HG03469 (cell line): ENCODE results near the gene C1R.

Experiments used
- ATAC-seq: cut with Tn5 transposase; IDR thresholded peaks from one replicate; pipeline ENCODE4 v1.9.1; 2021; ENCODE audit warnings: mild to moderate bottlenecking, moderate library complexity, moderate number of reproducible peaks; ENCODE audit not compliant: unreplicated experiment

C1R gene

GRCh38 chr12:7092229-7092985, at the start of gene C1R:
TSS of gene C1R (minus strand) at chr12:7092445. CDS start at chr12:7092388, 57 bp downstream.
- no peak for ATAC-seq

GRCh38 chr12:7141351-7142005, 49.2 kb upstream of the C1R start:
- no peak for ATAC-seq

- no peak for ATAC-seq
Observed at GRCh38 chr12:7139200-7139599, 47.0 kb upstream of the C1R start.

- no peak for ATAC-seq
Observed at GRCh38 chr12:7137908-7138307, 45.7 kb upstream of the C1R start.

- ATAC-seq, result no peak
Observed at GRCh38 chr12:7136676-7137075, 44.4 kb upstream of the C1R start.

- ATAC-seq, result no peak
Observed at GRCh38 chr12:7136071-7136470, 43.8 kb upstream of the C1R start.

- ATAC-seq, result no peak
Observed at GRCh38 chr12:7134396-7135166, 42.3 kb upstream of the C1R start.

- no peak for ATAC-seq
Observed at GRCh38 chr12:7131502-7131866, 39.2 kb upstream of the C1R start.

- ATAC-seq, result no peak
Observed at GRCh38 chr12:7130701-7131501, 38.7 kb upstream of the C1R start.

GRCh38 chr12:7129872-7130691, 37.8 kb upstream of the C1R start, which contains the start of gene CLSTN3:
TSS of gene CLSTN3 (plus strand) at chr12:7130371. CDS start at chr12:7130649, 278 bp downstream.
- no peak for ATAC-seq

- no peak for ATAC-seq
Observed at GRCh38 chr12:7129287-7129871, 37.1 kb upstream of the C1R start.

- no peak for ATAC-seq
Observed at GRCh38 chr12:7128681-7129286, 36.5 kb upstream of the C1R start, which contains the start of gene RBP5. TSS of gene RBP5 (minus strand) at chr12:7128889. CDS start at chr12:7128775, 114 bp downstream.

GRCh38 chr12:7127916-7128626, 35.8 kb upstream of the C1R start:
- ATAC-seq, result no peak

GRCh38 chr12:7125632-7126227, 33.5 kb upstream of the C1R start:
- ATAC-seq, result no peak

GRCh38 chr12:7123806-7124522, 31.7 kb upstream of the C1R start:
- ATAC-seq, result no peak

- ATAC-seq, result no peak
Observed at GRCh38 chr12:7122811-7123769, 30.8 kb upstream of the C1R start.
